ENCODE measurements around the gene CRELD1. TPM values are rescaled to one million over a fixed set of nuclear protein-coding genes. Genes with fewer than 3 reads are reported as not detected.

The CRELD1 gene
- total and polyA plus RNA-seq, 9 of the 15 experiments (the other 6 are each of a cell fraction or from before 2014, with no cell fraction given) = 3.3 to 25.8 (median 16.5) TPM

- no TSS peak for BruUV-seq (replicated peaks)
Measured at GRCh38 chr3:9918261-9919038, 15.2 kb upstream of the CRELD1 start.

More at GRCh38 chr3:9918261-9919038, 15.2 kb upstream of the CRELD1 start:
- no peak for ATAC-seq
- no peak for DNase-seq (ENCODE audit: extremely low read depth in 1 of 4, low spot score in 3 of 4)
- Histone ChIP-seq H3K9me1 (ENCODE audit: control insufficient read depth, insufficient read depth, low read length) (peaks cover 3% of the 10 kb centered on the region), H3K9me3 (replicated peaks; ENCODE audit: control insufficient read depth, insufficient read depth, low read depth, low read length) (no peaks in the 10 kb centered on the region), H3K27me3 (ENCODE audit: control insufficient read depth in 2 of 2, insufficient read depth in 2 of 2, low read length in 2 of 2) (no peaks in the 10 kb centered on the region), H3K4me2 (ENCODE audit: insufficient read depth, low read length) (no peak overlapping the region), H3K36me3 (ENCODE audit: control insufficient read depth, insufficient read depth, low read length) (no peaks in the 10 kb centered on the region), H3K9ac (ENCODE audit: insufficient read depth in 1 of 2, low read depth in 2 of 2, low read length in 2 of 2) (peak overlapping the region in 1 of 2 experiments; percentile 91; a peak in 2 of 4 replicates), H4K20me1 (replicated peaks; ENCODE audit: control insufficient read depth, insufficient read depth, low read length) (no peaks in the 10 kb centered on the region), H2AFZ (ENCODE audit: low read depth, low read length) (no peak overlapping the region), H3K4me3 (no peak overlapping the region), H3K79me2 (ENCODE audit: control insufficient read depth, insufficient read depth, low read length) (no peaks in the 10 kb centered on the region), H3K27ac (ENCODE audit: extremely low read depth, low read depth, low read length) (no peak overlapping the region), H3K4me1 (replicated peaks in 1 of 2; ENCODE audit: control insufficient read depth in 2 of 2, insufficient read depth in 2 of 2, low read length in 2 of 2) (peaks cover 13 to 34% of the 10 kb centered on the region in 2 experiments)
- WGBS (ENCODE audit: insufficient coverage, low coverage, missing lambda C conversion rate) = 72% methylated on average over 8 of the region's 8 CpGs
- in situ Hi-C loops (cut with MboI) = no loop called here
- FAIRE-seq = no peak
- CTCF ChIA-PET (ENCODE audit: low intra/inter-chr PET ratio) = no interaction called here
- POLR2A ChIA-PET = interaction anchor here (0.9 to 1.4 kb wide), 3 partner anchors 12 to 25 kb away, joined by 3 to 5 read pairs (median 4); no protein-coding TSS in a partner anchor
- intact Hi-C loops (cut with micrococcal nuclease) = loop anchor here (5.0 kb wide), 1 partner anchor 56 kb away; no protein-coding TSS in a partner anchor
- TF ChIP-seq ZNF277 (CRISPR knock-in tag; IDR thresholded peaks at IDR 0.05; ENCODE audit: borderline replicate concordance) = no peak
- no peak for TF ChIP-seq ARID2 (IDR thresholded peaks at IDR 0.05)
- TF ChIP-seq CTCFL (IDR thresholded peaks at IDR 0.05; ENCODE audit: borderline replicate concordance, insufficient read depth, low read depth, low read length, poor library complexity, severe bottlenecking) = no peak
- TF ChIP-seq RBM25 (IDR thresholded peaks at IDR 0.05; ENCODE audit: low read depth, low read length, severe bottlenecking) = peak; percentile 96
- TF ChIP-seq TSHZ1 (CRISPR knock-in tag; IDR thresholded peaks at IDR 0.05) = no peak
- peak; percentile 47; the same call in 1 of the 2 replicates for TF ChIP-seq BCOR (IDR thresholded peaks at IDR 0.05)
- TF ChIP-seq NR2F6 (CRISPR knock-in tag; IDR thresholded peaks at IDR 0.05) = no peak
- peak in 1 of 2 experiments; percentile 38; a peak in 1 of 4 replicates for TF ChIP-seq KDM1A (IDR thresholded peaks at IDR 0.05)
